Hepatocyte (in vitro differentiated cells): ENCODE results near the gene SLC12A1.

Experiments
- CTCF ChIP-seq: fragments of 200-600 bp; sonication (generic); IDR thresholded peaks from 2 replicates; pipeline ENCODE4 v1.5.1; 2016; ENCODE audit warnings: antibody characterized with exemption, mild to moderate bottlenecking; ENCODE audit not compliant: poor library complexity
- EZH2 ChIP-seq: fragments of 200-600 bp; sonication (generic); IDR thresholded peaks from 2 replicates; pipeline ENCODE4 v1.6.1; 2016; ENCODE audit warnings: antibody characterized with exemption, mild to moderate bottlenecking, borderline replicate concordance
- EZH2phosphoT487 ChIP-seq: fragments of 200-600 bp; sonication (generic); IDR thresholded peaks from one replicate; pipeline ENCODE4 v1.6.1; 2018; ENCODE audit warnings: antibody characterized with exemption, mild to moderate bottlenecking, low read depth, moderate library complexity; ENCODE audit not compliant: unreplicated experiment, severe bottlenecking

GRCh38 chr15:48333540-48333939, 127.4 kb downstream of the SLC12A1 start:
- TF ChIP-seq CTCF (no peak), EZH2phosphoT487 (no peak), EZH2 (no peak)
